Nucleus accumbens (tissue), 56 donors: ENCODE data around the gene SYT2.
"Not testable (repeated sequence)": the region's sequence is repeated elsewhere in the genome, so short reads cannot be mapped to it uniquely, and the experiment has no call there.

Experiments
- DNase-seq, 56 donors: peaks; one replicate each; lab custom pipeline; 2025; lab: John Stamatoyannopoulos, UW

SYT2 gene

GRCh38 chr1:202627841-202628565 lies 82.3 kb downstream of the SYT2 start:
- no peak for DNase-seq

- DNase-seq, result not testable (repeated sequence)
Observed at GRCh38 chr1:202627036-202627435, 83.2 kb downstream of the SYT2 start.

- DNase-seq, result peak in 22 of 56 donors; percentile 10 to 57 (median 30)
Observed at GRCh38 chr1:202625416-202626360, 84.6 kb downstream of the SYT2 start.

- no peak for DNase-seq
Observed at GRCh38 chr1:202624781-202625108, 85.5 kb downstream of the SYT2 start.

- no peak for DNase-seq
Observed at GRCh38 chr1:202624088-202624780, 86.0 kb downstream of the SYT2 start.

GRCh38 chr1:202623476-202623875 lies 86.8 kb downstream of the SYT2 start:
- peak in 12 of 56 donors; percentile 11 to 52 (median 31) for DNase-seq

- DNase-seq, result peak in 2 of 56 donors; percentile 25 to 29
Observed at GRCh38 chr1:202623075-202623474, 87.2 kb downstream of the SYT2 start.

- no peak for DNase-seq
Observed at GRCh38 chr1:202622388-202622787, 87.9 kb downstream of the SYT2 start.

- DNase-seq, result no peak
Observed at GRCh38 chr1:202621446-202621845, 88.8 kb downstream of the SYT2 start.

GRCh38 chr1:202620036-202620435 lies 90.2 kb downstream of the SYT2 start:
- DNase-seq, result not testable (repeated sequence)

- no peak for DNase-seq
Observed at GRCh38 chr1:202619505-202619904, 90.7 kb downstream of the SYT2 start.

GRCh38 chr1:202619012-202619411 lies 91.2 kb downstream of the SYT2 start:
- DNase-seq, result not testable (repeated sequence)

GRCh38 chr1:202616355-202616915 lies 93.8 kb downstream of the SYT2 start:
- DNase-seq, result no peak

GRCh38 chr1:202615501-202616354 lies 94.5 kb downstream of the SYT2 start:
- DNase-seq, result peak in 4 of 56 donors; percentile 20 to 44 (median 24)

- DNase-seq, result not testable (repeated sequence)
Observed at GRCh38 chr1:202615208-202615500, 95.1 kb downstream of the SYT2 start.

- DNase-seq, result not testable (repeated sequence)
Observed at GRCh38 chr1:202614363-202615207, 95.7 kb downstream of the SYT2 start.

GRCh38 chr1:202613571-202613970 lies 96.7 kb downstream of the SYT2 start:
- no peak for DNase-seq

- not testable (repeated sequence) for DNase-seq
Observed at GRCh38 chr1:202612036-202612435, 98.2 kb downstream of the SYT2 start.

GRCh38 chr1:202605515-202605914 lies 104.7 kb downstream of the SYT2 start:
- no peak for DNase-seq
